IMR-90 (cell line): Measurements from ENCODE around the gene CCNI2. TPM values are rescaled to one million over a fixed set of nuclear protein-coding genes. Genes with fewer than 3 reads are reported as not detected.
A peak's percentile ranks its signal among the peaks of the same experiment; 100 is the strongest.

Experiments used
- ATAC-seq: fragments of 200-7000 bp; cut with Tn5 transposase; 2 replicates; pipeline ENCODE4 v1.9.1; 2020; ENCODE audit warnings: low read depth, mild to moderate bottlenecking, moderate library complexity
- BruUV-seq: library from RNA; stranded (reverse); fragments of 400-500 nt; replicated peaks from 2 replicates; lab custom pipeline; 2021; lab: Mats Ljungman, UMichigan
- CTCF ChIA-PET: fragments of 300-600 bp; formaldehyde crosslinking; extraction: SDS; loops from one replicate; lab custom pipeline; 2021; ENCODE audit warnings: antibody characterized with exemption; lab: Yijun Ruan, JAX
- POLR2A ChIA-PET: fragments of 300-600 bp; sonication (Branson Sonifier 250); formaldehyde crosslinking; loops from one replicate; lab custom pipeline; 2022; ENCODE audit warnings: antibody characterized with exemption; ENCODE audit not compliant: unreplicated experiment; lab: Charles Lee
- DNase-seq: peaks from one replicate; pipeline ENCODE4 v3.0.0; 2013
- H2AFZ ChIP-seq: replicated peaks from 2 replicates; pipeline ENCODE3; 2013; ENCODE audit warnings: low read length, mild to moderate bottlenecking; ENCODE audit not compliant: poor library complexity
- H2AK5ac ChIP-seq: 2 replicates; pipeline ENCODE4 v1.6.1; 2013; ENCODE audit warnings: low read depth, low read length, inconsistent platforms
- H2AK9ac ChIP-seq: replicated peaks from 2 replicates; pipeline ENCODE3; 2013; ENCODE audit warnings: mild to moderate bottlenecking, low read depth, low read length, moderate library complexity; ENCODE audit not compliant: poor library complexity
- H2BK120ac ChIP-seq: 2 replicates; pipeline ENCODE4 v1.6.1; 2013; ENCODE audit warnings: low read depth, low read length, inconsistent platforms
- H2BK15ac ChIP-seq: 3 replicates; pipeline ENCODE4 v1.6.1; 2013; ENCODE audit warnings: low read depth, low read length, inconsistent platforms
- H2BK20ac ChIP-seq: 2 replicates; pipeline ENCODE4 v1.6.1; 2013; ENCODE audit warnings: low read depth, mild to moderate bottlenecking, inconsistent platforms, low read length, moderate library complexity
- H2BK5ac ChIP-seq: 2 replicates; pipeline ENCODE4 v1.6.1; 2013; ENCODE audit warnings: mild to moderate bottlenecking, low read depth, low read length, inconsistent platforms; ENCODE audit not compliant: poor library complexity, severe bottlenecking
- H3K14ac ChIP-seq: replicated peaks from 2 replicates; pipeline ENCODE4 v1.6.1; 2013; ENCODE audit warnings: low read depth, low read length, inconsistent platforms
- H3K18ac ChIP-seq: 2 replicates; pipeline ENCODE4 v1.6.1; 2013; ENCODE audit warnings: low read depth, low read length, control low read depth
- H3K23ac ChIP-seq: 2 replicates; pipeline ENCODE4 v1.6.1; 2013; ENCODE audit warnings: low read depth, low read length, inconsistent platforms
- H3K27ac ChIP-seq: 2 replicates; pipeline ENCODE4 v1.5.1; 2013; ENCODE audit warnings: mild to moderate bottlenecking, control low read depth, low read length; ENCODE audit not compliant: insufficient read depth
- H3K27me3 ChIP-seq: 2 replicates; pipeline ENCODE4 v1.6.1; 2013; ENCODE audit warnings: low read length; ENCODE audit not compliant: control insufficient read depth, insufficient read depth
- H3K36me3 ChIP-seq: 2 replicates; pipeline ENCODE4 v1.6.1; 2013; ENCODE audit warnings: low read length, mixed read lengths; ENCODE audit not compliant: control insufficient read depth, insufficient read depth
- H3K4ac ChIP-seq: 2 replicates; pipeline ENCODE4 v1.6.1; 2013; ENCODE audit warnings: low read depth, low read length, inconsistent platforms
- H3K4me1 ChIP-seq: 2 replicates; pipeline ENCODE4 v1.6.1; 2013; ENCODE audit warnings: low read length, mixed read lengths; ENCODE audit not compliant: control insufficient read depth, insufficient read depth
- H3K4me2 ChIP-seq: 2 replicates; pipeline ENCODE4 v1.6.1; 2013; ENCODE audit warnings: low read depth, mild to moderate bottlenecking, control low read depth, low read length, moderate library complexity
- H3K4me3 ChIP-seq: 2 replicates; pipeline ENCODE4 v1.5.1; 2013; ENCODE audit warnings: low read depth, mild to moderate bottlenecking, control low read depth, low read length, moderate library complexity; ENCODE audit not compliant: insufficient read depth
- H3K56ac ChIP-seq: 2 replicates; pipeline ENCODE4 v1.6.1; 2013; ENCODE audit warnings: low read length, inconsistent platforms; ENCODE audit not compliant: insufficient read depth; ENCODE audit errors: extremely low read depth
- H3K79me1 ChIP-seq, 2 experiments: 2 replicates each; pipeline ENCODE4 v1.6.1; 2013; ENCODE audit warnings: low read length in 2 of 2, inconsistent platforms in 1 of 2, low read depth in 1 of 2
- H3K9ac ChIP-seq: 2 replicates; pipeline ENCODE4 v1.6.1; 2013; ENCODE audit warnings: low read depth, low read length, control low read depth
- H3K9me1 ChIP-seq: 2 replicates; pipeline ENCODE4 v1.6.1; 2013; ENCODE audit warnings: low read length, inconsistent platforms; ENCODE audit not compliant: insufficient read depth
- H3K9me3 ChIP-seq: 2 replicates; pipeline ENCODE4 v1.6.1; 2013; ENCODE audit warnings: low read length; ENCODE audit not compliant: control insufficient read depth, insufficient read depth
- H4K20me1 ChIP-seq: 2 replicates; pipeline ENCODE4 v1.6.1; 2013; ENCODE audit warnings: low read length, inconsistent platforms; ENCODE audit not compliant: insufficient read depth
- H4K5ac ChIP-seq: 2 replicates; pipeline ENCODE4 v1.6.1; 2013; ENCODE audit warnings: mild to moderate bottlenecking, low read depth, low read length, control low read depth
- H4K8ac ChIP-seq, 2 experiments: 2 replicates each; pipeline ENCODE4 v1.6.1; 2013; ENCODE audit warnings: low read depth in 2 of 2, low read length in 2 of 2, control low read depth in 1 of 2, inconsistent platforms in 1 of 2
- H4K91ac ChIP-seq: 2 replicates; pipeline ENCODE4 v1.6.1; 2013; ENCODE audit warnings: low read depth, low read length, inconsistent platforms; ENCODE audit not compliant: insufficient read depth
- BHLHE40 ChIP-seq: fragments of 150-350 bp; IDR thresholded peaks from 2 replicates; pipeline ENCODE4 v1.6.1; 2016; ENCODE audit warnings: mild to moderate bottlenecking, low read depth, low read length
- CEBPB ChIP-seq: IDR thresholded peaks from 2 replicates; pipeline ENCODE4 v1.6.1; 2012; ENCODE audit warnings: low read depth, low read length, improper control_type of control experiment
- CHD1 ChIP-seq: IDR thresholded peaks from 2 replicates; pipeline ENCODE4 v1.6.1; 2012; ENCODE audit warnings: low read depth, low read length, improper control_type of control experiment
- CTCF ChIP-seq: conservative IDR thresholded peaks from 2 replicates; pipeline ENCODE4 v1.5.1; 2012; ENCODE audit warnings: mild to moderate bottlenecking, low read depth, low read length, improper control_type of control experiment
- FOS ChIP-seq: fragments of 150-350 bp; IDR thresholded peaks from 2 replicates; pipeline ENCODE4 v1.6.1; 2016; ENCODE audit warnings: low read depth, low read length
- MAFK ChIP-seq: IDR thresholded peaks from 2 replicates; pipeline ENCODE4 v1.6.1; 2012; ENCODE audit warnings: low read depth, low read length, improper control_type of control experiment
- MAZ ChIP-seq: IDR thresholded peaks from 2 replicates; pipeline ENCODE4 v1.6.1; 2012; ENCODE audit warnings: low read depth, mild to moderate bottlenecking, low read length, improper control_type of control experiment, moderate library complexity, borderline replicate concordance
- MXI1 ChIP-seq: IDR thresholded peaks from 2 replicates; pipeline ENCODE4 v1.6.1; 2012; ENCODE audit warnings: low read depth, mild to moderate bottlenecking, low read length, moderate library complexity, borderline replicate concordance
- NFE2L2 ChIP-seq: fragments of 150-350 bp; IDR thresholded peaks from 2 replicates; pipeline ENCODE4 v1.6.1; 2016; ENCODE audit warnings: low read depth, mild to moderate bottlenecking, low read length
- POLR2A ChIP-seq: IDR thresholded peaks from 2 replicates; pipeline ENCODE4 v1.6.1; 2012; ENCODE audit warnings: mild to moderate bottlenecking, low read depth, low read length
- RAD21 ChIP-seq: IDR thresholded peaks from 2 replicates; pipeline ENCODE4 v1.6.1; 2012; ENCODE audit warnings: low read length, improper control_type of control experiment
- RCOR1 ChIP-seq: IDR thresholded peaks from 2 replicates; pipeline ENCODE4 v1.6.1; 2012; ENCODE audit warnings: mild to moderate bottlenecking, low read length, improper control_type of control experiment; ENCODE audit not compliant: insufficient replicate concordance
- RFX5 ChIP-seq: IDR thresholded peaks from 2 replicates; pipeline ENCODE4 v1.8.0; 2012; ENCODE audit warnings: low read depth, mild to moderate bottlenecking, low read length, moderate library complexity
- SMC3 ChIP-seq: fragments of 150-350 bp; IDR thresholded peaks from 2 replicates; pipeline ENCODE4 v1.6.1; 2016; ENCODE audit warnings: low read depth, mild to moderate bottlenecking, antibody characterized with exemption, low read length, moderate library complexity
- WGBS, 2 experiments: methylation state at CpG; one replicate each; pipeline versions ENCODE4 v1.1.5 to v1.1.7; 2013; ENCODE audit warnings: missing lambda C conversion rate in 2 of 2; ENCODE audit not compliant: insufficient read length in 1 of 2; ENCODE audit errors: extremely low coverage in 2 of 2; 5-methylcytosine and 5-hydroxymethylcytosine counted together
- dilution Hi-C: fragments of 300-500 bp; cut with HindIII; formaldehyde crosslinking; loops from one replicate; pipeline ENCODE4 v1.14.3; 2018; ENCODE audit warnings: low sequenced_read_pairs; ENCODE audit not compliant: unreplicated experiment
- in situ Hi-C: fragments of 300-500 bp; cut with MboI; formaldehyde crosslinking; loops from 3 replicates; pipeline ENCODE4 v1.14.3; 2019; ENCODE audit warnings: low sequenced_read_pairs, inconsistent platforms, mixed read lengths
- intact Hi-C: fragments of 100-400 bp; cut with micrococcal nuclease; formaldehyde crosslinking; loops from 2 replicates; pipeline ENCODE4 v1.10.0; 2022
- polyA plus RNA-seq, 3 experiments: library from polyadenylated mRNA; depleted of rRNA; stranded (reverse); fragments of >200 nt; gene quantifications; 2 replicates each; pipeline ENCODE4 v1.2.3, GENCODE V29; 2012; ENCODE audit warnings: low replicate concordance in 1 of 3
- total RNA-seq: library from RNA; depleted of rRNA; stranded (reverse); fragments of >200 nt; gene quantifications from 2 replicates; pipeline ENCODE4 v1.2.3, GENCODE V29; 2012
- TF ChIP-seq, protein P1 (sequence below): fragments of 150-350 bp; IDR thresholded peaks from 2 replicates; pipeline ENCODE4 v1.6.1; 2017; ENCODE audit warnings: mild to moderate bottlenecking, antibody characterized with exemption, low read length, low read depth

The CCNI2 gene
- total and polyA plus RNA-seq, 2 of the 4 experiments (the other 2 are of a cell fraction): not detected

- no peak for DNase-seq
- Histone ChIP-seq H3K4me2 (no peak overlapping the region; the same call in 1 of the 2 replicates), H3K27ac (no peak overlapping the region), H3K9ac (no peak overlapping the region), H2AK5ac (no peak overlapping the region), H3K36me3 (peaks cover 2% of the 10 kb centered on the region; the same call in 1 of the 2 replicates), H2BK20ac (no peak overlapping the region), H3K18ac (no peak overlapping the region), H4K5ac (no peak overlapping the region), H3K4me3 (no peak overlapping the region), H3K56ac (no peak overlapping the region), H3K27me3 (peaks cover 8% of the 10 kb centered on the region), H3K79me1 (no peaks in the 10 kb centered on the region), H4K91ac (no peak overlapping the region), H2AFZ (peak overlapping the region; percentile 53), H3K4ac (no peak overlapping the region), H3K9me1 (no peaks in the 10 kb centered on the region), H2BK120ac (no peak overlapping the region), H4K8ac (no peak overlapping the region), H3K4me1 (peaks cover 2% of the 10 kb centered on the region; the same call in 1 of the 2 replicates), H3K14ac (no peak overlapping the region), H3K23ac (no peak overlapping the region), H3K9me3 (no peaks in the 10 kb centered on the region), H2BK15ac (no peak overlapping the region), H4K20me1 (no peaks in the 10 kb centered on the region), H2BK5ac (no peak overlapping the region), H2AK9ac (peak overlapping the region; percentile 15)
- dilution Hi-C loops: no loop called here
- POLR2A ChIA-PET: no interaction called here
- intact Hi-C loops: no loop called here
- BruUV-seq: no TSS peak
- CTCF ChIA-PET: interaction anchor here (0.9 to 2.8 kb wide), 5 partner anchors 62 to 123 kb away, joined by 3 to 22 read pairs (median 3); no protein-coding TSS in a partner anchor
- in situ Hi-C loops: no loop called here
- 60% methylated on average over 1 of the region's 2 CpGs; no CpG with 5 or more reads in 1 of the 2 experiments for WGBS, 2 experiments
- ATAC-seq: peak; percentile 83
- TF ChIP-seq POLR2A (no peak), RFX5 (no peak), SMC3 (peak; percentile 24; the same call in 1 of the 2 replicates), CHD1 (no peak), CEBPB (no peak), RCOR1 (no peak), MAFK (no peak), NFE2L2 (no peak), MAZ (no peak), BHLHE40 (no peak), RAD21 (peak; percentile 39), MXI1 (no peak), FOS (no peak), CTCF (peak; percentile 40)
- TF ChIP-seq, protein P1, sequence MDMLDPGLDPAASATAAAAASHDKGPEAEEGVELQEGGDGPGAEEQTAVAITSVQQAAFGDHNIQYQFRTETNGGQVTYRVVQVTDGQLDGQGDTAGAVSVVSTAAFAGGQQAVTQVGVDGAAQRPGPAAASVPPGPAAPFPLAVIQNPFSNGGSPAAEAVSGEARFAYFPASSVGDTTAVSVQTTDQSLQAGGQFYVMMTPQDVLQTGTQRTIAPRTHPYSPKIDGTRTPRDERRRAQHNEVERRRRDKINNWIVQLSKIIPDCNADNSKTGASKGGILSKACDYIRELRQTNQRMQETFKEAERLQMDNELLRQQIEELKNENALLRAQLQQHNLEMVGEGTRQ: no peak
Measured at GRCh38 chr5:132753135-132753987, 6.1 kb downstream of the CCNI2 start.
